Cardiac fibroblast (primary cell): ENCODE measurements around the gene GAP43.

Experiments
- DNase-seq, 2 donors: peaks; one replicate each; pipeline versions ENCODE4 v3.0.0 to v3.0.0-alpha.2; 2010; ENCODE audit warnings: low read depth in 2 of 2
- H3K4me3 ChIP-seq, 2 donors: replicated peaks in 1 of 2; 1 replicate in 1 of 2; 2 replicates in 1 of 2; pipeline ENCODE4 v1.5.1; 2011; ENCODE audit warnings: low read depth in 2 of 2, low read length in 2 of 2, mild to moderate bottlenecking in 2 of 2, moderate library complexity in 1 of 2
- CTCF ChIP-seq: IDR thresholded peaks from one replicate; pipeline ENCODE4 v1.5.1; 2011; ENCODE audit warnings: low read depth, mild to moderate bottlenecking, low read length, inconsistent platforms

Gene GAP43

GRCh38 chr3:115702598-115702997, 79.3 kb downstream of the GAP43 start:
- no peak overlapping the region for H3K4me3 ChIP-seq

GRCh38 chr3:115704661-115705338, 81.5 kb downstream of the GAP43 start:
- DNase-seq = peak; percentile 48 to 54
- no peak overlapping the region for H3K4me3 ChIP-seq
- no peak for TF ChIP-seq CTCF

More at GRCh38 chr3:115702598-115702997, 79.3 kb downstream of the GAP43 start:
- no peak for DNase-seq
- no peak for TF ChIP-seq CTCF

GRCh38 chr3:115706311-115706829, 83.1 kb downstream of the GAP43 start:
- no peak for TF ChIP-seq CTCF
- no peak overlapping the region for H3K4me3 ChIP-seq
- DNase-seq = peak; percentile 29 to 46

- H3K4me3 ChIP-seq = no peak overlapping the region
- no peak for DNase-seq
- TF ChIP-seq CTCF = no peak
These were observed 85.2 kb downstream of the GAP43 start for GRCh38 chr3:115708540-115708939.

GRCh38 chr3:115709093-115709492, 85.8 kb downstream of the GAP43 start:
- DNase-seq = no peak
- TF ChIP-seq CTCF = no peak
- H3K4me3 ChIP-seq = no peak overlapping the region

GRCh38 chr3:115709931-115710330, 86.6 kb downstream of the GAP43 start:
- DNase-seq = peak; percentile 29 to 53
- H3K4me3 ChIP-seq = no peak overlapping the region
- no peak for TF ChIP-seq CTCF
